Neuronal stem cell (in vitro differentiated cells): ENCODE results near the gene ZNF697.

Experiments
- DNase-seq: peaks from one replicate; pipeline ENCODE4 v3.0.0-alpha.2; 2013; ENCODE audit warnings: low spot score
- H2AFZ ChIP-seq: one replicate; pipeline ENCODE4 v1.6.1; 2013; ENCODE audit warnings: mild to moderate bottlenecking, low read length, inconsistent platforms
- H2AK5ac ChIP-seq: 2 replicates; pipeline ENCODE4 v1.6.1; 2013; ENCODE audit warnings: low read depth, mild to moderate bottlenecking, inconsistent platforms, low read length, moderate library complexity, mixed read lengths
- H2BK120ac ChIP-seq: 2 replicates; pipeline ENCODE4 v1.6.1; 2013; ENCODE audit warnings: low read depth, mild to moderate bottlenecking, inconsistent platforms, low read length, moderate library complexity, mixed read lengths
- H2BK12ac ChIP-seq: one replicate; pipeline ENCODE4 v1.6.1; 2013; ENCODE audit warnings: low read length, inconsistent platforms
- H2BK15ac ChIP-seq: 2 replicates; pipeline ENCODE4 v1.6.1; 2013; ENCODE audit warnings: mild to moderate bottlenecking, low read length, inconsistent platforms, mixed read lengths
- H2BK5ac ChIP-seq: one replicate; pipeline ENCODE4 v1.6.1; 2013; ENCODE audit warnings: inconsistent platforms, mild to moderate bottlenecking, low read length, moderate library complexity
- H3K14ac ChIP-seq: one replicate; pipeline ENCODE4 v1.6.1; 2013; ENCODE audit warnings: low read length, inconsistent platforms
- H3K18ac ChIP-seq: 2 replicates; pipeline ENCODE4 v1.6.1; 2013; ENCODE audit warnings: low read length, inconsistent platforms
- H3K23ac ChIP-seq: 2 replicates; pipeline ENCODE4 v1.6.1; 2013; ENCODE audit warnings: low read depth, mild to moderate bottlenecking, mixed read lengths, low read length, inconsistent platforms; ENCODE audit not compliant: poor library complexity
- H3K27ac ChIP-seq: replicated peaks from 3 replicates; pipeline ENCODE4 v1.5.1; 2013; ENCODE audit warnings: low read length, inconsistent platforms
- H3K27me3 ChIP-seq, 3 experiments: 2 replicates each; pipeline ENCODE4 v1.6.1; 2013; ENCODE audit warnings: low read length in 3 of 3, mild to moderate bottlenecking in 2 of 3, inconsistent platforms in 1 of 3, low read depth in 1 of 3, mixed read lengths in 1 of 3, moderate library complexity in 1 of 3; ENCODE audit not compliant: control insufficient read depth in 3 of 3, insufficient read depth in 3 of 3
- H3K36me3 ChIP-seq, 2 donors: replicated peaks in 1 of 2; 2 replicates each; pipeline ENCODE4 v1.6.1; 2013; ENCODE audit warnings: low read length in 2 of 2; ENCODE audit not compliant: control insufficient read depth in 2 of 2, insufficient read depth in 2 of 2
- H3K4ac ChIP-seq: 2 replicates; pipeline ENCODE4 v1.6.1; 2013; ENCODE audit warnings: inconsistent platforms, mild to moderate bottlenecking, low read length, moderate library complexity
- H3K4me1 ChIP-seq, 2 donors: 1 replicate in 1 of 2; 2 replicates in 1 of 2; pipeline ENCODE4 v1.6.1; 2013; ENCODE audit warnings: low read length in 2 of 2, low read depth in 1 of 2; ENCODE audit not compliant: control insufficient read depth in 2 of 2, insufficient read depth in 1 of 2
- H3K4me2 ChIP-seq: one replicate; pipeline ENCODE4 v1.6.1; 2013; ENCODE audit warnings: mild to moderate bottlenecking, low read length, inconsistent platforms; ENCODE audit not compliant: insufficient read depth, poor library complexity, severe bottlenecking
- H3K4me3 ChIP-seq, 2 donors: 2 replicates each; pipeline ENCODE4 v1.5.1; 2013; ENCODE audit warnings: low read length in 2 of 2, mild to moderate bottlenecking in 2 of 2, inconsistent platforms in 1 of 2, moderate library complexity in 1 of 2
- H3K79me1 ChIP-seq: one replicate; pipeline ENCODE4 v1.6.1; 2013; ENCODE audit warnings: low read depth, mild to moderate bottlenecking, inconsistent platforms, low read length, moderate library complexity
- H3K9ac ChIP-seq: one replicate; pipeline ENCODE4 v1.6.1; 2013; ENCODE audit warnings: mild to moderate bottlenecking, low read depth, low read length, inconsistent platforms; ENCODE audit not compliant: poor library complexity
- H3K9me3 ChIP-seq, 2 donors: replicated peaks in 1 of 2; 2 replicates each; pipeline versions ENCODE3 to v1.6.1; 2013; ENCODE audit warnings: low read length in 2 of 2, mild to moderate bottlenecking in 2 of 2, inconsistent platforms in 1 of 2, low read depth in 1 of 2, mixed read lengths in 1 of 2, moderate library complexity in 1 of 2; ENCODE audit not compliant: control insufficient read depth in 2 of 2, insufficient read depth in 1 of 2
- H4K8ac ChIP-seq: one replicate; pipeline ENCODE4 v1.6.1; 2013; ENCODE audit warnings: low read depth, mild to moderate bottlenecking, inconsistent platforms, low read length, moderate library complexity
- H4K91ac ChIP-seq: one replicate; pipeline ENCODE4 v1.6.1; 2013; ENCODE audit warnings: low read length, low read depth, mild to moderate bottlenecking, inconsistent platforms; ENCODE audit not compliant: poor library complexity
- WGBS, 2 donors: extraction: QIAGEN DNeasy Blood & Tissue Kit; methylation state at CpG; one replicate each; pipeline ENCODE4 v1.1.7; 2013; ENCODE audit warnings: missing lambda C conversion rate in 2 of 2, mixed read lengths in 1 of 2; ENCODE audit not compliant: insufficient read length in 2 of 2, insufficient replicate concordance in 1 of 2; ENCODE audit errors: extremely low coverage in 2 of 2; 5-methylcytosine and 5-hydroxymethylcytosine counted together

The ZNF697 gene

DNA sequence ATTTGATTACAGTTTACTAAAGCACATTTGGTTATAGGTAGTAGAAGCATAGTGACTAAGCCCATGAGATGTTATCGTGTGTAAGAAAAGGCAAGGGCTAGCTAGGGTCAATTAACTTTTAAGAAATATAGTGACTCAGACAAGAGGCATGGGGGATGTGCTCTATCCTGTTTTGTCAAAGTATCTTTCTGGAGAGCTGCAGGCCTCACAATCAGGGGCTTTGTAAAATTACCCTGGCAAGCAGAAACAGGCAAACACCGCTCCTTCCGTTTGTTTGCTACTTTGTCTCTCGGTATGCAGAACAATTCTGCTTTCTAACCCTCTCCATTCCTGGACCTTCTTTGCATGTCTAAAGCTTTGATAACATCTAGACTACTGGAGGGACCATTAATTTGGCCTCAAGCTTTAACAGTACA lies 26.1 kb upstream of the ZNF697 start:
- H3K36me3 ChIP-seq, result no peaks in the 10 kb centered on the region
- H3K79me1 ChIP-seq, result no peaks in the 10 kb centered on the region
- H2BK15ac ChIP-seq, result no peak overlapping the region
- no peak overlapping the region for H3K4me2 ChIP-seq
- H2BK120ac ChIP-seq, result no peak overlapping the region
- H3K4me3 ChIP-seq, result no peak overlapping the region
- no peak overlapping the region for H4K8ac ChIP-seq
- H4K91ac ChIP-seq, result no peak overlapping the region
- H2AFZ ChIP-seq, result peak overlapping the region; percentile 61
- DNase-seq, result no peak
- no peak overlapping the region for H3K18ac ChIP-seq
- no peak overlapping the region for H2AK5ac ChIP-seq
- no peaks in the 10 kb centered on the region for H3K9me3 ChIP-seq
- peak overlapping the region; percentile 27 for H3K27ac ChIP-seq
- no peak overlapping the region for H3K23ac ChIP-seq
- WGBS, 2 donors, result no CpG with 5 or more reads among the region's 4 CpGs
- H3K14ac ChIP-seq, result no peak overlapping the region
- H2BK5ac ChIP-seq, result no peak overlapping the region
- peaks cover 7 to 8% of the 10 kb centered on the region in 2 donors for H3K4me1 ChIP-seq
- no peak overlapping the region for H3K9ac ChIP-seq
- H3K27me3 ChIP-seq, result no peaks in the 10 kb centered on the region
- H2BK12ac ChIP-seq, result no peak overlapping the region
- H3K4ac ChIP-seq, result no peak overlapping the region

DNA sequence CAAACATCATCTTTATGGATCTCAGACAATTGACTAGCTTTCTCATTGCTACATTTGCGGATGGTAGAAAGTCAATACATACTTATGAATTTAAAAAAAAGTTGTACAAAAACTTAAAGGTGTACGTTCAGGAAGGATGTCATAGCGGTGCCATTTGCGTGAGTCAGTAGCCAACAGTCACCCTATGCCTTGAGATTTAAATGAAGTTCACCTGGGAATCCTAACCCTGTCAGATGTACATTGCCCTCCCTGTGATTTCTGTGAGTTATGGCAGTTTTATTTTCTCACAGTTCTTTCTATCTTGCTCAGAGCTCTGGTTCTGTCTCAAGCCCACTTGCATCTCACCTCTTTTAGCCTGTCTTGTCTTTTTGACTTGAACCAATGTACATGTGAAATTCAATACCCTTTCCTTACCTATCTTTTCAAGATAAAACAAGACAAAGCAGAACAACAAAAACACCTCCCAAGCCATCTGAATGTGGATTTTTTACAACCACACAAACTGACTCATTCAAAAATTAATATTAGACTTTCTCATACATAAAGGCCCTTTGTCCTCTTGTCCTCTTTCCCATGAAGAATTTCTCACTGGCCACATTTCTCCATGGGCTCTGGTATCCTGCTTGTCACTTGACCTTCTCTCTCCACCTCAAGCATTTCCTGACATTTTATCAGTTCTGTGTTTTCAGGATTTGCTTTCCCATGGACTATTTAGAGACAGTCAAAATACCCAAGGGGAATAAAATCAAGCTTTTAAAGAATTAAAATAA lies 25.3 kb upstream of the ZNF697 start:
- no peak for DNase-seq
- H3K79me1 ChIP-seq, result no peaks in the 10 kb centered on the region
- no peak overlapping the region for H3K4ac ChIP-seq
- peaks cover 7 to 8% of the 10 kb centered on the region in 2 donors for H3K4me1 ChIP-seq
- H2BK12ac ChIP-seq, result no peak overlapping the region
- no peak overlapping the region for H3K23ac ChIP-seq
- H3K27me3 ChIP-seq, result no peaks in the 10 kb centered on the region
- no peak overlapping the region for H3K9ac ChIP-seq
- no peak overlapping the region for H2BK5ac ChIP-seq
- H3K27ac ChIP-seq, result no peak overlapping the region
- no peak overlapping the region for H2BK15ac ChIP-seq
- no peaks in the 10 kb centered on the region for H3K9me3 ChIP-seq
- no peak overlapping the region for H4K8ac ChIP-seq
- H3K4me3 ChIP-seq, result no peak overlapping the region
- no peak overlapping the region for H2AK5ac ChIP-seq
- no peak overlapping the region for H2BK120ac ChIP-seq
- WGBS, 2 donors, result no CpG with 5 or more reads among the region's 4 CpGs
- no peak overlapping the region for H3K4me2 ChIP-seq
- H3K14ac ChIP-seq, result no peak overlapping the region
- peak overlapping the region; percentile 61 for H2AFZ ChIP-seq
- no peak overlapping the region for H4K91ac ChIP-seq
- H3K18ac ChIP-seq, result no peak overlapping the region
- no peaks in the 10 kb centered on the region for H3K36me3 ChIP-seq

DNA sequence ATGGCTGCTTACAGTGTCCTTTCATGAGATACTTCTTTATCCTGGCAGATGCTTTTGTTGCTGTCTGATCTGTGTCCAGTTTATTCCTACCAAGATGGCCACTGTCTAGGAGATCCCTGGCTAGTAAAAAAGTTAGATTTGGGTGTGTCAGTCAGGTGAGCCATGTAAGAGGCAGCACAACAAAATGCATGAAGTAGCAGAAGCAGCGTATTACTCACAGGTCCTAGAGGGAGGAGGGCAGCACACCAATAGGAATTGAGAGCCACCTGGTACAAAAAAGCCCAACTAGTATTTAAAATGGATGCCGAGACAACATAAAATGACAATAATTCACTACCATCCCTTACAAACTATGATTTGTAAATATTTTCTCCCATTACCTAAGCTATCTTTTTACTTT lies 22.8 kb upstream of the ZNF697 start:
- H2BK12ac ChIP-seq, result no peak overlapping the region
- no peak overlapping the region for H3K14ac ChIP-seq
- no peaks in the 10 kb centered on the region for H3K36me3 ChIP-seq
- no peak overlapping the region for H4K91ac ChIP-seq
- H3K4me3 ChIP-seq, result no peak overlapping the region
- H3K4me2 ChIP-seq, result no peak overlapping the region
- H2BK15ac ChIP-seq, result no peak overlapping the region
- H3K27me3 ChIP-seq, result no peaks in the 10 kb centered on the region
- H3K79me1 ChIP-seq, result no peaks in the 10 kb centered on the region
- H3K4ac ChIP-seq, result no peak overlapping the region
- no peak overlapping the region for H3K9ac ChIP-seq
- no peak overlapping the region for H2BK5ac ChIP-seq
- H3K9me3 ChIP-seq, result no peaks in the 10 kb centered on the region
- no CpG with 5 or more reads among the region's 2 CpGs for WGBS, 2 donors
- no peak overlapping the region for H4K8ac ChIP-seq
- no peak for DNase-seq
- no peak overlapping the region for H2BK120ac ChIP-seq
- peaks cover 7 to 8% of the 10 kb centered on the region in 2 donors for H3K4me1 ChIP-seq
- H3K23ac ChIP-seq, result no peak overlapping the region
- no peak overlapping the region for H3K18ac ChIP-seq
- no peak overlapping the region for H3K27ac ChIP-seq
- H2AFZ ChIP-seq, result no peak overlapping the region
- H2AK5ac ChIP-seq, result no peak overlapping the region

DNA sequence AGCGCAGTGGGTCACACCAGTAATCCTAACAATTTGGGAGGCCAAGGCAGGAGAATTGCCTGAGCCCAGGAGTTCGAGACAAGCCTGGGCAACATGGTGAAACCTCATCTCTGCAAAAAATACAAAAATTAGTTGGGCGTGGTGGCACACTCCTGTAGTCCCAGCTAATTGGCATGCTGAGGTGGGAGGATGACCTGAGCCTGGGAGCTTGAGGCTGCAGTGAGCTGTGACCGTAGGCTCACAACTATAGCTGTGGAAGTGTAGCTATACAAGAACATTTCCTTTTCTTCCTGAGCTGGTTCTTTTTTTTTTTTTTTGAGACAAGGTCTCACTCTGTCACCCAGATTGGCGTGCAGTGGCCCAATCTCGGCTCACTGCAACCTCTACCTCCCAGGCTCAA lies 19.1 kb upstream of the ZNF697 start:
- H3K9ac ChIP-seq, result no peak overlapping the region
- WGBS, 2 donors, result no CpG with 5 or more reads among the region's 6 CpGs

More for the DNA sequence above, 19.1 kb upstream of the ZNF697 start:
- no peaks in the 10 kb centered on the region for H3K36me3 ChIP-seq
- H3K27ac ChIP-seq, result no peak overlapping the region
- no peak overlapping the region for H2BK15ac ChIP-seq
- H3K14ac ChIP-seq, result no peak overlapping the region
- no peak overlapping the region for H2BK12ac ChIP-seq
- H3K9me3 ChIP-seq, result no peaks in the 10 kb centered on the region
- no peak overlapping the region for H3K18ac ChIP-seq
- no peak overlapping the region for H3K4me2 ChIP-seq
- no peaks in the 10 kb centered on the region for H3K79me1 ChIP-seq
- H3K4me3 ChIP-seq, result no peak overlapping the region
- H2BK120ac ChIP-seq, result no peak overlapping the region
- no peak overlapping the region for H2AFZ ChIP-seq
- H3K27me3 ChIP-seq, result peaks cover 0 to 16% (median 0%) of the 10 kb centered on the region in 3 experiments
- H3K23ac ChIP-seq, result no peak overlapping the region
- H3K4ac ChIP-seq, result no peak overlapping the region
- no peak overlapping the region for H2BK5ac ChIP-seq
- no peak overlapping the region for H4K91ac ChIP-seq
- no peak for DNase-seq
- no peak overlapping the region for H2AK5ac ChIP-seq
- no peaks in the 10 kb centered on the region for H3K4me1 ChIP-seq
- H4K8ac ChIP-seq, result no peak overlapping the region
